RCC 7860 (cell line): ENCODE measurements around the gene FHOD3.
"Not testable (repeated sequence)": the region's sequence is repeated elsewhere in the genome, so short reads cannot be mapped to it uniquely, and the experiment has no call there.

Experiments used
- DNase-seq: peaks from one replicate; pipeline ENCODE4 v3.0.0-alpha.2; 2015; ENCODE audit warnings: low spot score
- FAIRE-seq: peaks from 2 replicates; lab custom pipeline; 2012; peaks lifted over from hg19 to GRCh38; lab: Jason Lieb, UNC

The FHOD3 gene

GRCh38 chr18:36348331-36348730, 50.8 kb downstream of the FHOD3 start:
- no peak for FAIRE-seq
- no peak for DNase-seq

- DNase-seq = peak; percentile 62
- FAIRE-seq = no peak
Measured at GRCh38 chr18:36348971-36349417, 51.5 kb downstream of the FHOD3 start.

- peak; percentile 97 for FAIRE-seq
- DNase-seq = peak; percentile 93
Measured at GRCh38 chr18:36349552-36349951, 52.0 kb downstream of the FHOD3 start.

GRCh38 chr18:36350251-36350651, 52.7 kb downstream of the FHOD3 start:
- FAIRE-seq (no peak), DNase-seq (peak; percentile 39)

GRCh38 chr18:36350839-36351469, 53.4 kb downstream of the FHOD3 start:
- DNase-seq = no peak
- peak; percentile 14 for FAIRE-seq

- FAIRE-seq (peak; percentile 93), DNase-seq (peak; percentile 90)
Measured at GRCh38 chr18:36352384-36352783, 54.9 kb downstream of the FHOD3 start.

GRCh38 chr18:36354989-36355388, 57.5 kb downstream of the FHOD3 start:
- FAIRE-seq (peak; percentile 71), DNase-seq (peak; percentile 75)

- DNase-seq = peak; percentile 29
- no peak for FAIRE-seq
Measured at GRCh38 chr18:36355511-36355910, 58.0 kb downstream of the FHOD3 start.

GRCh38 chr18:36356741-36357140, 59.2 kb downstream of the FHOD3 start:
- DNase-seq, FAIRE-seq: not testable (repeated sequence)

- no peak for FAIRE-seq
Measured at GRCh38 chr18:36358141-36358540, 60.6 kb downstream of the FHOD3 start.

GRCh38 chr18:36360256-36360909, 62.9 kb downstream of the FHOD3 start:
- no peak for DNase-seq
- no peak for FAIRE-seq

More at GRCh38 chr18:36358141-36358540, 60.6 kb downstream of the FHOD3 start:
- DNase-seq = no peak

- FAIRE-seq = no peak
Measured at GRCh38 chr18:36364911-36365624, 67.6 kb downstream of the FHOD3 start.

GRCh38 chr18:36365836-36366775, 68.6 kb downstream of the FHOD3 start:
- FAIRE-seq = no peak
- no peak for DNase-seq

More at GRCh38 chr18:36364911-36365624, 67.6 kb downstream of the FHOD3 start:
- no peak for DNase-seq

GRCh38 chr18:36366994-36367839, 69.7 kb downstream of the FHOD3 start:
- DNase-seq = no peak
- no peak for FAIRE-seq

- DNase-seq (no peak), FAIRE-seq (no peak)
Measured at GRCh38 chr18:36368889-36369288, 71.4 kb downstream of the FHOD3 start.

- FAIRE-seq (peak; percentile 69), DNase-seq (peak; percentile 80)
Measured at GRCh38 chr18:36372903-36373311, 75.4 kb downstream of the FHOD3 start.

- DNase-seq (no peak), FAIRE-seq (no peak)
Measured at GRCh38 chr18:36374262-36374661, 76.7 kb downstream of the FHOD3 start.

GRCh38 chr18:36375118-36375517, 77.6 kb downstream of the FHOD3 start:
- DNase-seq (no peak), FAIRE-seq (no peak)

- DNase-seq (no peak), FAIRE-seq (no peak)
Measured at GRCh38 chr18:36376361-36376760, 78.8 kb downstream of the FHOD3 start.

GRCh38 chr18:36377626-36378025, 80.1 kb downstream of the FHOD3 start:
- DNase-seq = no peak
- FAIRE-seq = no peak
